ENCODE data around the gene RGS6.

DNA sequence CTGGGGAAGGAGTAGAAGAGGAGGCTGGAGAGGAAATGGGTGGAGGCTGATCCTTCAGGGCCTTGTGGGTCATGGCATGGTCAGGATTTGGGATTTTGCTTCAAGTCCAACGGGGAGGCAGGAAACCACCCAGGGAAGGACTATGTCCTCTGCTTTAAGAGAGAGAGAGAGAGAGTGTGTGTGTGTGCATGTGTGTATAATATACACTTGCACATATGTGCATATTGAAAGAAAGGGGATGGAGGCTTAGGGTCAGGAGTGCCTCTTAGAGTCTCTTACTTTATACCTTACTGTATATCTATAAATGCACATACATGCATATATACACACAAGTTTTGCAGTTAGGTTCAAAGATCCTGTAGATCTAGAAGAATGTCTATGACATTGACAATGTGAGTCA is 94.8 kb downstream of the RGS6 start:
- TF ChIP-seq, protein P1, sequence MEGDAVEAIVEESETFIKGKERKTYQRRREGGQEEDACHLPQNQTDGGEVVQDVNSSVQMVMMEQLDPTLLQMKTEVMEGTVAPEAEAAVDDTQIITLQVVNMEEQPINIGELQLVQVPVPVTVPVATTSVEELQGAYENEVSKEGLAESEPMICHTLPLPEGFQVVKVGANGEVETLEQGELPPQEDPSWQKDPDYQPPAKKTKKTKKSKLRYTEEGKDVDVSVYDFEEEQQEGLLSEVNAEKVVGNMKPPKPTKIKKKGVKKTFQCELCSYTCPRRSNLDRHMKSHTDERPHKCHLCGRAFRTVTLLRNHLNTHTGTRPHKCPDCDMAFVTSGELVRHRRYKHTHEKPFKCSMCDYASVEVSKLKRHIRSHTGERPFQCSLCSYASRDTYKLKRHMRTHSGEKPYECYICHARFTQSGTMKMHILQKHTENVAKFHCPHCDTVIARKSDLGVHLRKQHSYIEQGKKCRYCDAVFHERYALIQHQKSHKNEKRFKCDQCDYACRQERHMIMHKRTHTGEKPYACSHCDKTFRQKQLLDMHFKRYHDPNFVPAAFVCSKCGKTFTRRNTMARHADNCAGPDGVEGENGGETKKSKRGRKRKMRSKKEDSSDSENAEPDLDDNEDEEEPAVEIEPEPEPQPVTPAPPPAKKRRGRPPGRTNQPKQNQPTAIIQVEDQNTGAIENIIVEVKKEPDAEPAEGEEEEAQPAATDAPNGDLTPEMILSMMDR (IDR thresholded peaks at IDR 0.05), result no peak
- TF ChIP-seq POLR2A (IDR thresholded peaks at IDR 0.05), result no peak

Measured in thyroid gland (tissue), 4 donors.